ENCODE data around the gene CARD18.

DNA sequence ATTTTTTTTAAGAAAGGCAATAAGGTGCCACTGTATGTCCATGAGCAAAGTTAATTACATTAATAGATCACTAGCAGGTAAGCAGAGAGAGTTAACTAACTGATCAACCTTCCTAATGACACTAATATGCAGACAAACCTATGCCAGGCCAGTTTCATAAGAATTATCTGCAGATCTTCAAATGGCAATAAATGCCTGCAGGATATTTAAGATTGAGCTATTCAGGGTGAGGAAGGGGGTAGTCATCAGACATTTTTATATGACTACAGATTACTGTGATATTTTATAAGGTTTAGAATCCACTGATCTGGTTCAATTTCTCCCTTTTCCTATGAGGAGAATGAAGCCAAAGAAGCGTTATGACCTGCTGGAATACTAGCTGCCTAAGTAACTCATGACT, 30.2 kb downstream of the CARD18 start:
- TF ChIP-seq, protein P1, sequence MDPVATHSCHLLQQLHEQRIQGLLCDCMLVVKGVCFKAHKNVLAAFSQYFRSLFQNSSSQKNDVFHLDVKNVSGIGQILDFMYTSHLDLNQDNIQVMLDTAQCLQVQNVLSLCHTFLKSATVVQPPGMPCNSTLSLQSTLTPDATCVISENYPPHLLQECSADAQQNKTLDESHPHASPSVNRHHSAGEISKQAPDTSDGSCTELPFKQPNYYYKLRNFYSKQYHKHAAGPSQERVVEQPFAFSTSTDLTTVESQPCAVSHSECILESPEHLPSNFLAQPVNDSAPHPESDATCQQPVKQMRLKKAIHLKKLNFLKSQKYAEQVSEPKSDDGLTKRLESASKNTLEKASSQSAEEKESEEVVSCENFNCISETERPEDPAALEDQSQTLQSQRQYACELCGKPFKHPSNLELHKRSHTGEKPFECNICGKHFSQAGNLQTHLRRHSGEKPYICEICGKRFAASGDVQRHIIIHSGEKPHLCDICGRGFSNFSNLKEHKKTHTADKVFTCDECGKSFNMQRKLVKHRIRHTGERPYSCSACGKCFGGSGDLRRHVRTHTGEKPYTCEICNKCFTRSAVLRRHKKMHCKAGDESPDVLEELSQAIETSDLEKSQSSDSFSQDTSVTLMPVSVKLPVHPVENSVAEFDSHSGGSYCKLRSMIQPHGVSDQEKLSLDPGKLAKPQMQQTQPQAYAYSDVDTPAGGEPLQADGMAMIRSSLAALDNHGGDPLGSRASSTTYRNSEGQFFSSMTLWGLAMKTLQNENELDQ (tag by site-specific recombination; IDR thresholded peaks at IDR 0.05; ENCODE audit: low read depth), result no peak
- TF ChIP-seq ZNF184 (tag by site-specific recombination; IDR thresholded peaks at IDR 0.05) (no peak), ZNF660 (tag by site-specific recombination; IDR thresholded peaks at IDR 0.05) (no peak)
- TF ChIP-seq, protein P2, sequence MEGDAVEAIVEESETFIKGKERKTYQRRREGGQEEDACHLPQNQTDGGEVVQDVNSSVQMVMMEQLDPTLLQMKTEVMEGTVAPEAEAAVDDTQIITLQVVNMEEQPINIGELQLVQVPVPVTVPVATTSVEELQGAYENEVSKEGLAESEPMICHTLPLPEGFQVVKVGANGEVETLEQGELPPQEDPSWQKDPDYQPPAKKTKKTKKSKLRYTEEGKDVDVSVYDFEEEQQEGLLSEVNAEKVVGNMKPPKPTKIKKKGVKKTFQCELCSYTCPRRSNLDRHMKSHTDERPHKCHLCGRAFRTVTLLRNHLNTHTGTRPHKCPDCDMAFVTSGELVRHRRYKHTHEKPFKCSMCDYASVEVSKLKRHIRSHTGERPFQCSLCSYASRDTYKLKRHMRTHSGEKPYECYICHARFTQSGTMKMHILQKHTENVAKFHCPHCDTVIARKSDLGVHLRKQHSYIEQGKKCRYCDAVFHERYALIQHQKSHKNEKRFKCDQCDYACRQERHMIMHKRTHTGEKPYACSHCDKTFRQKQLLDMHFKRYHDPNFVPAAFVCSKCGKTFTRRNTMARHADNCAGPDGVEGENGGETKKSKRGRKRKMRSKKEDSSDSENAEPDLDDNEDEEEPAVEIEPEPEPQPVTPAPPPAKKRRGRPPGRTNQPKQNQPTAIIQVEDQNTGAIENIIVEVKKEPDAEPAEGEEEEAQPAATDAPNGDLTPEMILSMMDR (tag by site-specific recombination; IDR thresholded peaks at IDR 0.05), result no peak

Measured in HEK293 (cell line).